ENCODE data around the gene STUB1.
A peak's percentile ranks its signal among the peaks of the same experiment; 100 is the strongest.

STUB1 gene

GRCh38 chr16:669666-670065, 10.5 kb upstream of the STUB1 start:
- Mint-ChIP-seq H3K4me3 (peak overlapping the region; percentile 32 to 94), H3K9me3 (no peaks in the 10 kb centered on the region), H3K4me1 (peaks cover 23% of the 10 kb centered on the region), H3K27me3 (peaks cover under 1% of the 10 kb centered on the region), H3K27ac (peak overlapping the region; percentile 63 to 69)
- DNase-seq: no peak
- no peak for ATAC-seq

GRCh38 chr16:670485-671352, 9.5 kb upstream of the STUB1 start:
- no peak overlapping the region for H3K4me3 Mint-ChIP-seq
- peak overlapping the region in 1 of 2 donors; percentile 63 for H3K27ac Mint-ChIP-seq
- ATAC-seq: no peak
- no peak for DNase-seq
- H3K4me1 Mint-ChIP-seq: peaks cover 31% of the 10 kb centered on the region
- peaks cover 10% of the 10 kb centered on the region for H3K27me3 Mint-ChIP-seq
- H3K9me3 Mint-ChIP-seq: no peaks in the 10 kb centered on the region

- ATAC-seq: no peak
- Mint-ChIP-seq H3K27me3 (peaks cover 10% of the 10 kb centered on the region), H3K4me1 (peaks cover 31% of the 10 kb centered on the region), H3K27ac (no peak overlapping the region), H3K4me3 (no peak overlapping the region), H3K9me3 (no peaks in the 10 kb centered on the region)
- no peak for DNase-seq
Observed at GRCh38 chr16:671353-672131, 8.7 kb upstream of the STUB1 start.

GRCh38 chr16:672371-672770, 7.8 kb upstream of the STUB1 start:
- DNase-seq (no peak), ATAC-seq (no peak)

GRCh38 chr16:672851-673250, 7.4 kb upstream of the STUB1 start:
- DNase-seq (no peak), ATAC-seq (no peak)
- H3K4me1 Mint-ChIP-seq: peaks cover 26% of the 10 kb centered on the region
- no peaks in the 10 kb centered on the region for H3K9me3 Mint-ChIP-seq
- H3K4me3 Mint-ChIP-seq: no peak overlapping the region
- H3K27ac Mint-ChIP-seq: no peak overlapping the region
- H3K27me3 Mint-ChIP-seq: peaks cover 19% of the 10 kb centered on the region

More at GRCh38 chr16:672371-672770, 7.8 kb upstream of the STUB1 start:
- no peak overlapping the region for H3K27ac Mint-ChIP-seq
- H3K4me1 Mint-ChIP-seq: peaks cover 31% of the 10 kb centered on the region
- H3K4me3 Mint-ChIP-seq: no peak overlapping the region
- H3K9me3 Mint-ChIP-seq: no peaks in the 10 kb centered on the region
- peaks cover 19% of the 10 kb centered on the region for H3K27me3 Mint-ChIP-seq

GRCh38 chr16:673399-673991, 6.7 kb upstream of the STUB1 start:
- no peak overlapping the region for H3K27ac Mint-ChIP-seq
- DNase-seq (no peak), ATAC-seq (no peak)
- peaks cover 19% of the 10 kb centered on the region for H3K27me3 Mint-ChIP-seq
- H3K9me3 Mint-ChIP-seq: no peaks in the 10 kb centered on the region
- no peak overlapping the region for H3K4me3 Mint-ChIP-seq
- H3K4me1 Mint-ChIP-seq: peaks cover 25% of the 10 kb centered on the region

- Mint-ChIP-seq H3K27ac (no peak overlapping the region), H3K9me3 (no peaks in the 10 kb centered on the region), H3K4me1 (peaks cover 25% of the 10 kb centered on the region), H3K27me3 (peaks cover 19% of the 10 kb centered on the region), H3K4me3 (no peak overlapping the region)
- DNase-seq: no peak
- no peak for ATAC-seq
Observed at GRCh38 chr16:674214-674881, 5.9 kb upstream of the STUB1 start.

- no peak for DNase-seq
- H3K27ac Mint-ChIP-seq: no peak within 1 kb of the TSS
- H3K4me1 Mint-ChIP-seq: peaks cover 20% of the 10 kb centered on the region
Observed at GRCh38 chr16:674968-675883, 5.0 kb upstream of the STUB1 start, which contains the start of gene RHBDL1. TSS of gene RHBDL1 (plus strand) at chr16:675671. CDS start at chr16:675791, 120 bp downstream.

GRCh38 chr16:675884-676564, 4.2 kb upstream of the STUB1 start:
- DNase-seq: no peak
- peaks cover 19% of the 10 kb centered on the region for H3K27me3 Mint-ChIP-seq
- peaks cover 22% of the 10 kb centered on the region for H3K4me1 Mint-ChIP-seq
- H3K4me3 Mint-ChIP-seq: peak overlapping the region in 1 of 2 donors; percentile 29
- no peaks in the 10 kb centered on the region for H3K9me3 Mint-ChIP-seq
- ATAC-seq: no peak
- H3K27ac Mint-ChIP-seq: no peak overlapping the region

More at GRCh38 chr16:674968-675883, 5.0 kb upstream of the STUB1 start, which contains the start of gene RHBDL1:
- Mint-ChIP-seq H3K9me3 (no peaks in the 10 kb centered on the region), H3K27me3 (peaks cover 19% of the 10 kb centered on the region), H3K4me3 (peak within 1 kb of the TSS; percentile 15 to 61)
- ATAC-seq: no peak

- no peak overlapping the region for H3K27ac Mint-ChIP-seq
- DNase-seq: no peak
- no peak for ATAC-seq
- no peak overlapping the region for H3K4me3 Mint-ChIP-seq
- peaks cover 19% of the 10 kb centered on the region for H3K27me3 Mint-ChIP-seq
- no peaks in the 10 kb centered on the region for H3K9me3 Mint-ChIP-seq
- peaks cover 27% of the 10 kb centered on the region for H3K4me1 Mint-ChIP-seq
Observed at GRCh38 chr16:676565-676902, 3.7 kb upstream of the STUB1 start.

- ATAC-seq (no peak), DNase-seq (no peak)
- peak overlapping the region in 1 of 2 donors; percentile 12 for H3K27ac Mint-ChIP-seq
- no peak overlapping the region for H3K4me3 Mint-ChIP-seq
- H3K9me3 Mint-ChIP-seq: no peaks in the 10 kb centered on the region
- H3K27me3 Mint-ChIP-seq: peaks cover 19% of the 10 kb centered on the region
- peaks cover 31% of the 10 kb centered on the region for H3K4me1 Mint-ChIP-seq
Observed at GRCh38 chr16:676913-677312, 3.3 kb upstream of the STUB1 start.

GRCh38 chr16:677316-678190, 2.7 kb upstream of the STUB1 start:
- H3K4me3 Mint-ChIP-seq: peak overlapping the region in 1 of 2 donors; percentile 37
- no peak for ATAC-seq
- no peak for DNase-seq
- peaks cover 19% of the 10 kb centered on the region for H3K27me3 Mint-ChIP-seq
- H3K27ac Mint-ChIP-seq: peak overlapping the region in 1 of 2 donors; percentile 95
- no peaks in the 10 kb centered on the region for H3K9me3 Mint-ChIP-seq
- peaks cover 37% of the 10 kb centered on the region for H3K4me1 Mint-ChIP-seq

GRCh38 chr16:678209-678857, 1.9 kb upstream of the STUB1 start:
- peaks cover 19% of the 10 kb centered on the region for H3K27me3 Mint-ChIP-seq
- no peak for DNase-seq
- H3K4me3 Mint-ChIP-seq: no peak overlapping the region
- H3K27ac Mint-ChIP-seq: peak overlapping the region in 1 of 2 donors; percentile 95
- H3K9me3 Mint-ChIP-seq: no peaks in the 10 kb centered on the region
- H3K4me1 Mint-ChIP-seq: peaks cover 45% of the 10 kb centered on the region
- no peak for ATAC-seq
